Smooth muscle cell (in vitro differentiated cells): Measurements from ENCODE around the gene CPZ. TPM values are rescaled to one million over a fixed set of nuclear protein-coding genes. Genes with fewer than 3 reads are reported as not detected.

Source experiments
- DNase-seq: peaks from one replicate; lab custom pipeline; 2025; ENCODE audit not compliant: unreplicated experiment; lab: John Stamatoyannopoulos, UW
- H2AFZ ChIP-seq: fragments of 200-600 bp; sonication (generic); 2 replicates; pipeline ENCODE4 v1.6.0; 2016; ENCODE audit warnings: antibody characterized with exemption, low read depth, mild to moderate bottlenecking
- H3F3A ChIP-seq: fragments of 200-600 bp; sonication (generic); 2 replicates; pipeline ENCODE4 v1.6.0; 2017; ENCODE audit warnings: antibody characterized with exemption, low read depth
- H3K27ac ChIP-seq: fragments of 200-600 bp; sonication (generic); 2 replicates; pipeline ENCODE4 v1.5.1; 2016; ENCODE audit warnings: low read depth, mild to moderate bottlenecking
- H3K27me3 ChIP-seq: fragments of 200-600 bp; sonication (generic); 2 replicates; pipeline ENCODE4 v1.6.1; 2016; ENCODE audit warnings: low read depth, mild to moderate bottlenecking
- H3K36me3 ChIP-seq: fragments of 200-600 bp; sonication (generic); 2 replicates; pipeline ENCODE4 v1.5.1; 2016; ENCODE audit warnings: low read depth
- H3K4me1 ChIP-seq: fragments of 200-600 bp; sonication (generic); 2 replicates; pipeline ENCODE4 v1.5.1; 2016; ENCODE audit warnings: low read depth
- H3K4me2 ChIP-seq: fragments of 200-600 bp; sonication (generic); 2 replicates; pipeline ENCODE4 v1.6.0; 2016; ENCODE audit warnings: mild to moderate bottlenecking
- H3K4me3 ChIP-seq: fragments of 200-600 bp; sonication (generic); 2 replicates; pipeline ENCODE4 v1.5.1; 2016; ENCODE audit warnings: mild to moderate bottlenecking
- H3K79me2 ChIP-seq: fragments of 200-600 bp; sonication (generic); 2 replicates; pipeline ENCODE4 v1.6.0; 2016; ENCODE audit warnings: low read depth, mild to moderate bottlenecking
- H3K9ac ChIP-seq: fragments of 200-600 bp; sonication (generic); 2 replicates; pipeline ENCODE4 v1.6.0; 2016; ENCODE audit warnings: low read depth
- H3K9me3 ChIP-seq: fragments of 200-600 bp; sonication (generic); replicated peaks from 2 replicates; pipeline ENCODE4 v1.5.1; 2016; ENCODE audit warnings: low read depth
- H4K20me1 ChIP-seq: fragments of 200-600 bp; sonication (generic); 2 replicates; pipeline ENCODE4 v1.6.0; 2016; ENCODE audit warnings: low read depth
- CTCF ChIP-seq: fragments of 200-600 bp; sonication (generic); IDR thresholded peaks from 2 replicates; pipeline ENCODE4 v1.5.1; 2017; ENCODE audit warnings: borderline replicate concordance, mild to moderate bottlenecking, antibody characterized with exemption; ENCODE audit not compliant: insufficient read depth, poor library complexity, severe bottlenecking
- WGBS: methylation state at CpG from one replicate; pipeline ENCODE4 v1.1.7; 2016; ENCODE audit warnings: low lambda C conversion rate; 5-methylcytosine and 5-hydroxymethylcytosine counted together
- polyA plus RNA-seq: library from polyadenylated mRNA; unstranded; fragments of >200 nt; fragmentation: Nextera tagmentation; extraction: Ambion mirVana; gene quantifications from 2 replicates; pipeline ENCODE4 v1.2.1, GENCODE V29; 2016
- total RNA-seq: library from RNA; depleted of rRNA; stranded (reverse); fragments of >200 nt; gene quantifications from 2 replicates; pipeline ENCODE4 v1.2.3, GENCODE V29; 2014

The CPZ gene
- total and polyA plus RNA-seq, 2 experiments from 2014 or later = 12.0 to 35.9 TPM

- TF ChIP-seq CTCF = no peak
- Histone ChIP-seq H3K9ac (no peak overlapping the region), H3K36me3 (no peaks in the 10 kb centered on the region), H3K27ac (no peak overlapping the region), H3K4me2 (no peak overlapping the region), H2AFZ (no peak overlapping the region), H3K4me1 (no peaks in the 10 kb centered on the region), H3K27me3 (no peaks in the 10 kb centered on the region), H3K4me3 (no peak overlapping the region), H3K79me2 (no peaks in the 10 kb centered on the region), H3F3A (peaks cover 6% of the 10 kb centered on the region), H4K20me1 (no peaks in the 10 kb centered on the region), H3K9me3 (no peaks in the 10 kb centered on the region)
- WGBS = 85% methylated on average over 20 of the region's 21 CpGs
- DNase-seq = no peak
Measured at GRCh38 chr4:8558080-8558960, 34.2 kb upstream of the CPZ start.

GRCh38 chr4:8559011-8559410 lies 33.6 kb upstream of the CPZ start:
- H3F3A ChIP-seq = peaks cover 6% of the 10 kb centered on the region
- no peaks in the 10 kb centered on the region for H3K79me2 ChIP-seq
- no peak for TF ChIP-seq CTCF
- 94% methylated on average over 9 of the region's 11 CpGs for WGBS
- H3K9ac ChIP-seq = no peak overlapping the region
- H3K9me3 ChIP-seq = no peaks in the 10 kb centered on the region
- H4K20me1 ChIP-seq = no peaks in the 10 kb centered on the region
- no peak for DNase-seq
- no peak overlapping the region for H2AFZ ChIP-seq
- H3K4me3 ChIP-seq = no peak overlapping the region
- H3K27ac ChIP-seq = no peak overlapping the region
- H3K4me2 ChIP-seq = no peak overlapping the region
- no peaks in the 10 kb centered on the region for H3K27me3 ChIP-seq
- H3K36me3 ChIP-seq = no peaks in the 10 kb centered on the region
- no peaks in the 10 kb centered on the region for H3K4me1 ChIP-seq

GRCh38 chr4:8559524-8560264 lies 32.9 kb upstream of the CPZ start:
- no peaks in the 10 kb centered on the region for H3K4me1 ChIP-seq

More at GRCh38 chr4:8559524-8560264, 32.9 kb upstream of the CPZ start:
- Histone ChIP-seq H3K27ac (no peak overlapping the region), H3K27me3 (no peaks in the 10 kb centered on the region), H3K4me3 (no peak overlapping the region), H3F3A (peaks cover 6% of the 10 kb centered on the region), H2AFZ (no peak overlapping the region), H3K9me3 (no peaks in the 10 kb centered on the region), H3K79me2 (no peaks in the 10 kb centered on the region), H3K36me3 (no peaks in the 10 kb centered on the region), H4K20me1 (no peaks in the 10 kb centered on the region), H3K9ac (no peak overlapping the region), H3K4me2 (no peak overlapping the region)
- DNase-seq = no peak
- no peak for TF ChIP-seq CTCF
- WGBS = 77% methylated on average over 12 of the region's 12 CpGs
